Activated CD8-positive, alpha-beta memory T cell treated with anti-CD3 and anti-CD28 coated beads, Interleukin-2, amount 10 ng/mL, durations not matched to agents 7 days and 5 days (primary cell): ENCODE measurements around the gene MMP28. TPM values are rescaled to one million over a fixed set of nuclear protein-coding genes. Genes with fewer than 3 reads are reported as not detected.
A peak's percentile ranks its signal among the peaks of the same experiment; 100 is the strongest.

Source experiments
- ATAC-seq: fragments of 150-1000 bp; cut with Tn5 transposase; one replicate; pipeline ENCODE4 v1.10.0; 2021; ENCODE audit warnings: moderate library complexity
- CTCF ChIA-PET: fragments of 350-600 bp; sonication (Branson Sonifier 250); formaldehyde crosslinking; loops from one replicate; lab custom pipeline; 2021; ENCODE audit warnings: antibody characterized with exemption; lab: Charles Lee
- DNase-seq: peaks from one replicate; pipeline ENCODE4 v3.0.0-alpha.2; 2020
- H3K27ac Mint-ChIP-seq: one replicate; pipeline ENCODE4 v1.8.0; 2021; ENCODE audit warnings: mild to moderate bottlenecking, mixed read lengths
- H3K27me3 Mint-ChIP-seq: one replicate; pipeline ENCODE4 v1.8.0; 2021; ENCODE audit warnings: mixed read lengths
- H3K36me3 Mint-ChIP-seq: one replicate; pipeline ENCODE4 v1.8.0; 2021; ENCODE audit warnings: mild to moderate bottlenecking, mixed read lengths
- H3K4me1 Mint-ChIP-seq: one replicate; pipeline ENCODE4 v1.8.0; 2021; ENCODE audit warnings: mixed read lengths
- H3K4me3 Mint-ChIP-seq: one replicate; pipeline ENCODE4 v1.8.0; 2021; ENCODE audit warnings: mild to moderate bottlenecking, moderate library complexity, mixed read lengths
- H3K9me3 Mint-ChIP-seq: one replicate; pipeline ENCODE4 v1.8.0; 2022; ENCODE audit warnings: low read depth, mixed read lengths
- total RNA-seq, 2 experiments: library from RNA; stranded (reverse); gene quantifications; one replicate each; pipeline ENCODE4 v1.2.3, GENCODE V29; 2021

Gene MMP28
- total RNA-seq, 2 experiments from 2014 or later, result not detected

DNA sequence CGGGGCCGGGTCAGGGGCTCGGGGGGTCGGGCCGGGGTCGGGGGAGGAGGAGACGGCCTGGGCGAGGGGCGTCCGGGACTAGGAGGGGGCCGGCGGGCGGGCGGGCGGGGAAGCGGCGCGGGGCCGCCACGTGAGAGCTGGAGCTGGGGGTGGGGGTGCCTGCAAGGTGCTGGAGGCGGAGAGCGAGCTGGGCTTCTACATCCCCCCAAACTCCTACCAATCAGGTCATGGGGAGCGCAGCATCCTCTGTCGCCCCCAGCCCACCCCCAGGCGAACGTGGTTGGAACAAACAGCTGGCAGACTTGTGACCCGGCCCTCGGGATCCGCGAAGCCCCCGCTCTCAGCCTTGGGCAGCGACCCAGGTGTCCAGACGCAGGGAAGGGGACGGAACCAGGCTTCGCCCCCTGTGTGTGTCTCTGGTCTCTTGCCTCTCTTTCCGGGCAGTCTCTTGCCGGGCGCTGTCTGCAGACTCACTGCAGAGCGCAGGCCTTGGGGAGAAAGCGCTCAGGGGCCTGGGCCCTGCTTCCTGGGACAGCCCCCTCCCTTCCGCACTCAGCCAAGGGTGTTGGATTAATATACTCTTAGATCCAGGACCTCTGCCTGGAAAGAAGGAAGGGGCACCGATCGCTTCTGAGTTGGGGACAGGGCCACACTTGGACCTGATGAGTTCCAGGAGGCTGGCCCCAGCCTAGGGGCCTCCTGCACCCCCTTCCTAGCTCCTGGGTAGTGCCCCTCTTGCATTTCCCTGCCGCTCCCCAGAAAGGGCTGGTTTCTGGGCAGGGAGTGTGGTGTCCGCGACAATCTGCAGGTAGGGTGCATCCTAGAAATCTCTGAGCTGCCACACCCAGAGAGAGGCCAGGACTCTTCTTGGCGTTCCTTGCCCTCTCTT lies 63.3 kb downstream of the MMP28 start:
- CTCF ChIA-PET, result interaction anchor here (0.7 to 1.8 kb wide), 5 partner anchors 8 to 118 kb away, joined by 3 to 8 read pairs (median 3); no protein-coding TSS in a partner anchor
- H3K9me3 Mint-ChIP-seq, result no peaks in the 10 kb centered on the region
- peaks cover 23% of the 10 kb centered on the region for H3K27me3 Mint-ChIP-seq
- H3K4me3 Mint-ChIP-seq, result no peak overlapping the region
- peaks cover 2% of the 10 kb centered on the region for H3K36me3 Mint-ChIP-seq
- H3K27ac Mint-ChIP-seq, result no peak overlapping the region
- H3K4me1 Mint-ChIP-seq, result peaks cover 5% of the 10 kb centered on the region
- no peak for DNase-seq
- no peak for ATAC-seq

GRCh38 chr17:35731239-35731916 lies 64.1 kb downstream of the MMP28 start, which contains the start of gene RASL10B:
Gene RASL10B (plus strand): TSS chr17:35731639. CDS start chr17:35735185, 3,546 bp downstream.
- Mint-ChIP-seq H3K4me3 (no peak within 1 kb of the TSS), H3K27ac (no peak within 1 kb of the TSS), H3K27me3 (peaks cover 23% of the 10 kb centered on the region), H3K36me3 (peaks cover 2% of the 10 kb centered on the region), H3K4me1 (peaks cover 5% of the 10 kb centered on the region), H3K9me3 (no peaks in the 10 kb centered on the region)
- CTCF ChIA-PET, result interaction anchor here (0.7 to 1.9 kb wide), 4 partner anchors 10 to 117 kb away, joined by 3 to 8 read pairs (median 6); no protein-coding TSS in a partner anchor
- ATAC-seq (peak; percentile 40), DNase-seq (no peak)

- Mint-ChIP-seq H3K4me1 (peaks cover 5% of the 10 kb centered on the region), H3K27ac (no peak overlapping the region), H3K9me3 (no peaks in the 10 kb centered on the region), H3K27me3 (peaks cover 23% of the 10 kb centered on the region), H3K36me3 (peaks cover 2% of the 10 kb centered on the region), H3K4me3 (no peak overlapping the region)
- CTCF ChIA-PET, result interaction anchor here (1.9 kb wide), 1 partner anchor 17 kb away, joined by 8 read pairs; no protein-coding TSS in a partner anchor
- ATAC-seq, result no peak
- DNase-seq, result no peak
Measured at GRCh38 chr17:35730400-35731005, 64.9 kb downstream of the MMP28 start.

- peaks cover 5% of the 10 kb centered on the region for H3K4me1 Mint-ChIP-seq
- H3K27me3 Mint-ChIP-seq, result peaks cover 23% of the 10 kb centered on the region
- no peaks in the 10 kb centered on the region for H3K9me3 Mint-ChIP-seq
- no peak for ATAC-seq
- no peak overlapping the region for H3K4me3 Mint-ChIP-seq
- no peak for DNase-seq
- CTCF ChIA-PET, result interaction anchor here (0.5 kb wide), 1 partner anchor 190 kb away, joined by 3 read pairs; no protein-coding TSS in a partner anchor
- no peak overlapping the region for H3K27ac Mint-ChIP-seq
- H3K36me3 Mint-ChIP-seq, result peaks cover 7% of the 10 kb centered on the region
Measured at GRCh38 chr17:35729405-35729833, 66.0 kb downstream of the MMP28 start.

DNA sequence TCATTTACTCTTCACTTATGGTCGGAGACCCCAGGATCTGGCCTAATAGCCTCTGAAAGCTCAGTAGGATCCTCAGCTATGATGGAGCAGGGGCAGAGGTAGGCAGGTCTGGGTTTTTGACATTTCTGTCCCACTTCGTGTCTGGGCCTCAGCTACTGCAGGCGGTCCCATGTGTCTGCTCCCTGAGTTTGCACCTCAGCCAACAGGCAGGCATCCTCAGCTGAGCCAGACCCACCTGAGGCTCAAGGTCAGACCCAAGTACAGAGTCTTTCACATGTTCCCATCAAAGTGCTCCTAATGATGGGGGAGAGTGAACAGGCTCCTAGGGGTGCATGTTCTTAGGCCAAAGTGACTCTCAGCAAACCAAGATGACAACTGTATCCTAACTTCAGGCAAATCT lies 66.9 kb downstream of the MMP28 start:
- CTCF ChIA-PET, result interaction anchor here (1.3 kb wide), 1 partner anchor 36 kb away, joined by 3 read pairs; no protein-coding TSS in a partner anchor
- no peaks in the 10 kb centered on the region for H3K9me3 Mint-ChIP-seq
- peaks cover 23% of the 10 kb centered on the region for H3K27me3 Mint-ChIP-seq
- DNase-seq (no peak), ATAC-seq (no peak)
- H3K27ac Mint-ChIP-seq, result no peak overlapping the region
- H3K4me3 Mint-ChIP-seq, result no peak overlapping the region
- peaks cover 14% of the 10 kb centered on the region for H3K36me3 Mint-ChIP-seq
- H3K4me1 Mint-ChIP-seq, result peaks cover 6% of the 10 kb centered on the region

GRCh38 chr17:35727635-35728034 lies 67.8 kb downstream of the MMP28 start:
- H3K9me3 Mint-ChIP-seq, result no peaks in the 10 kb centered on the region
- CTCF ChIA-PET, result interaction anchor here (1.3 kb wide), 1 partner anchor 37 kb away, joined by 3 read pairs; no protein-coding TSS in a partner anchor
- H3K27me3 Mint-ChIP-seq, result peaks cover 17% of the 10 kb centered on the region
- no peak overlapping the region for H3K4me3 Mint-ChIP-seq
- peaks cover 16% of the 10 kb centered on the region for H3K36me3 Mint-ChIP-seq
- no peak overlapping the region for H3K27ac Mint-ChIP-seq
- DNase-seq, result no peak
- peaks cover 9% of the 10 kb centered on the region for H3K4me1 Mint-ChIP-seq
- ATAC-seq, result no peak

GRCh38 chr17:35726953-35727460 lies 68.4 kb downstream of the MMP28 start:
- H3K4me3 Mint-ChIP-seq, result no peak overlapping the region
- DNase-seq, result no peak
- peaks cover 16% of the 10 kb centered on the region for H3K36me3 Mint-ChIP-seq
- CTCF ChIA-PET, result interaction anchor here (1.3 kb wide), 1 partner anchor 37 kb away, joined by 3 read pairs; no protein-coding TSS in a partner anchor
- no peak overlapping the region for H3K27ac Mint-ChIP-seq
- ATAC-seq, result no peak
- H3K4me1 Mint-ChIP-seq, result peaks cover 9% of the 10 kb centered on the region
- peaks cover 11% of the 10 kb centered on the region for H3K27me3 Mint-ChIP-seq
- no peaks in the 10 kb centered on the region for H3K9me3 Mint-ChIP-seq

DNA sequence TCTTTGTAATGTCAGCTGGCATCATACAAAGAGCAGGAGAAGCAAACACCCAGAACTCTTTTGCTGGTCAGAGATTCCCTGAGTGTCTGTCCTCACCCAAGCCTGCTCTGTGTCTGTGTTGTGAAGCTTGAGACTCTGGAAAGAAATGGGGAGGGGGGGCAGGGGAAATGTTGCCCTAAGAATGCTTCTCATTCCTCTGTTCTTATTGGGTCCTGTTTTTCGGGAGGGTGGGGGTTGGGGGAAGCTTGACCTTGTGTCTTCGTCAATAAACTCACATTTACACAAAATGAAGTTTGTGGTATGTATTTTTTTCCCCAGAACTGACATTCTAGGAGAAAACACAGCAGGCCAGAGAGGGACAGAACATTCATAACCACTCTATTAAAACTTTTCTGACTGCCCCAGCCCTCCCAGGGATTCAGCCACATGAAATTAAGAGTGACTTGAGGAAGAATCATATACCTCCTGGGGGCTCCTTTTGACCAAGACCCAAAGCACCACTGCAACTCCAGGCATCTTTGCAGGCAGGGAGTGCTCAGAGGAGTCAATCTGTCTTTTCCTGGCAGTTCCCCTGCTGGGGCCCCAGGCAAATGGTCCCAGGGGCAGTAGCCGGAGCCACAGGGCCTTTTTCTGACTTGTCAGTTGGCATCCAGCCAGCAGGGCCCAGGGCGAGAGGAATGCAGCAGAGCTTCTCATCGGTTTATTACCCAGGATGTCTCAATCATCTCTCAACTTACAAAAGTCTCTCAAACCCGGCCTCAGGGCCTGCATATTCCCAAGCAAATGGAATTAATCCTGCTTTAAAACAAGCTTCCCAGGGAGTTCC lies 69.1 kb downstream of the MMP28 start:
- no peak for ATAC-seq
- H3K9me3 Mint-ChIP-seq, result no peaks in the 10 kb centered on the region
- CTCF ChIA-PET, result no interaction called here

DNA sequence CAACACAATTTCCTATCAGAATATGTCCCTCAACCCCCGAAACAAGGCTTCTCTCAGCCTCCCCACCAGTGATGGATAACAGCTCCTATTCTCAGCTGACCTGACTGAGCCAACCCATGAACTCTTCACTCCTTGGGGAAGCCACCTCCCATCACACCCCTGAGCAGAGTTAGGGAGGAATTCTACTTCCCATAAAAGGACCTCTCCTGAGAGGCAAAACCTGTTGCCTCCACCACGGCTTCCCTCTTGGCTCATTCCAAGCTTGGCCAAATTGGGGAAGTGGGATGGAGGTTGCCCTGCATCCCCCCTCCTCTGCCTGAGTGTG lies 69.7 kb downstream of the MMP28 start:
- no peak for DNase-seq
- H3K36me3 Mint-ChIP-seq, result peaks cover 16% of the 10 kb centered on the region

More for the DNA sequence above, 69.1 kb downstream of the MMP28 start:
- peaks cover 9% of the 10 kb centered on the region for H3K4me1 Mint-ChIP-seq
- H3K36me3 Mint-ChIP-seq, result peaks cover 18% of the 10 kb centered on the region
- H3K27ac Mint-ChIP-seq, result no peak overlapping the region
- DNase-seq, result no peak
- no peak overlapping the region for H3K4me3 Mint-ChIP-seq
- peaks cover 10% of the 10 kb centered on the region for H3K27me3 Mint-ChIP-seq

DNA sequence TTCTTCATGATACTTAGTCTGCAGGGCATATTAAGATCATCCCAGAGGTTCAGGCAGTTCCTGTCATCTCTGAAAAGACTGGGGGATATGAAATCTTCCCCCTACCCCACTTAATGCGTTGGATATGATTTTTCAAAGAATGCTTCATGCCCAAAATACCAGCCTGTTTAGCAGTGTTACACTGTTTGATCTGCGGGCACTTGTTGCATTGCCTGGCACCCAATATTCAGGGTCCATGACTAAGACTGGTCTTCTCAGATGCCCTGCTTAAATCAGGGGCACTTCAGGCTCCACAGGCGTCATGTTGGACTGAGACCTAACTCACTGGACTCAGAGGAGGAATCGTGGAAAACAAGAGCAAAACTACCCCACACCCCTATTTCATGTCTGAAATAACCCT lies 70.4 kb downstream of the MMP28 start:
- Mint-ChIP-seq H3K27me3 (no peaks in the 10 kb centered on the region), H3K4me1 (peaks cover 4% of the 10 kb centered on the region)

More for the DNA sequence above, 69.7 kb downstream of the MMP28 start:
- Mint-ChIP-seq H3K27me3 (peaks cover 4% of the 10 kb centered on the region), H3K4me3 (no peak overlapping the region), H3K4me1 (peaks cover 4% of the 10 kb centered on the region), H3K9me3 (no peaks in the 10 kb centered on the region), H3K27ac (no peak overlapping the region)
- CTCF ChIA-PET, result no interaction called here
- ATAC-seq, result no peak

DNA sequence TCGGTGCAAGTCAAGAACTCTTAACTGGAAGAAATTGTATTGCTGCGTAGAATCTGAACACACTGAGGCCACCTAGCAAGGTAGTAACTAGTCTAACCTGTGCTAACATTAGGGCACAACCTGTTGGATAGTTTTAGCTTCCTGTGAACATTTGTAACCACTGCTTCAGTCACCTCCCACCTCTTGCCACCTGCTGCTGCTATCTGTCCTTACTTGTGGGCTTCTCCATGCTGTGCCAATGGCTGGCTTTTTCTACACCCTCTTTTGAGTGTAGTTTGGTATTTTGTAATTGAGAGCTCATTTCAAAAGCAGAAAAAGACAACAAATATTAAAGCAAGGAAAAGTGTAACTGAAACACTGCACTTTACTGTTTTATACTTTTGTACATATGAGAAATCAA lies 71.7 kb downstream of the MMP28 start:
- no peak for ATAC-seq
- Mint-ChIP-seq H3K27me3 (no peaks in the 10 kb centered on the region), H3K4me1 (peaks cover 4% of the 10 kb centered on the region), H3K4me3 (no peak overlapping the region), H3K27ac (no peak overlapping the region), H3K9me3 (no peaks in the 10 kb centered on the region), H3K36me3 (peaks cover 26% of the 10 kb centered on the region)
- no peak for DNase-seq
- CTCF ChIA-PET, result interaction anchor here (1.1 kb wide), 1 partner anchor 9 kb away, joined by 3 read pairs; no protein-coding TSS in a partner anchor

More for the DNA sequence above, 70.4 kb downstream of the MMP28 start:
- H3K27ac Mint-ChIP-seq, result no peak overlapping the region
- CTCF ChIA-PET, result interaction anchor here (1.1 kb wide), 1 partner anchor 8 kb away, joined by 3 read pairs; no protein-coding TSS in a partner anchor
- H3K4me3 Mint-ChIP-seq, result no peak overlapping the region
- ATAC-seq (no peak), DNase-seq (no peak)
- peaks cover 19% of the 10 kb centered on the region for H3K36me3 Mint-ChIP-seq
- H3K9me3 Mint-ChIP-seq, result no peaks in the 10 kb centered on the region

DNA sequence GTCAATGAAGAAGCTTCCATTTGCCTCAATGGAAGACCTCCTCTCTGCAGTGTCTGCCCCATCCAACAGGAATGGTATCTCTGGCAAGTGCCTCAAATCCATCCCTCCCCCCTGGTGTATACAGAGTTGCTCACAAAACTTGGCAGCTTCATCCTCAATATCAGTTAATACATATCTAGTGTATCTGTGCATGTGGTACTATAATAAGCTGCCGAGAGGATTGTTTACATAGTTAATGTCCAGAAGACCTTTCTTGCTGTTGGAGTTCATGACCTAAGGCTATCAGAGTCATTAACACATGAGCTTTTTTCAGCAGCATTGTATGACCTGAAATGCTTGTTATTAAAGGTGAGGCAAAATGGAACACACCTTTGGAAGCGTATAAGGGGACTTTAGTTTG lies 78.0 kb downstream of the MMP28 start:
- no peak for ATAC-seq
- H3K4me3 Mint-ChIP-seq, result no peak overlapping the region

More for the DNA sequence above, 78.0 kb downstream of the MMP28 start:
- CTCF ChIA-PET, result interaction anchor here (1.2 kb wide), 1 partner anchor 13 kb away, joined by 3 read pairs; no protein-coding TSS in a partner anchor
- peaks cover 2% of the 10 kb centered on the region for H3K4me1 Mint-ChIP-seq
- H3K36me3 Mint-ChIP-seq, result peaks cover 21% of the 10 kb centered on the region
- no peak overlapping the region for H3K27ac Mint-ChIP-seq
- no peaks in the 10 kb centered on the region for H3K9me3 Mint-ChIP-seq
- no peaks in the 10 kb centered on the region for H3K27me3 Mint-ChIP-seq
- no peak for DNase-seq
